Activated B cell treated with CpG ODN at 0.5 μM for 24 hours (primary cell): ENCODE results near the gene PBX2. TPM values are rescaled to one million over a fixed set of nuclear protein-coding genes. Genes with fewer than 3 reads are reported as not detected.
"Not testable (repeated sequence)": the region's sequence is repeated elsewhere in the genome, so short reads cannot be mapped to it uniquely, and the experiment has no call there.

Experiments
- ATAC-seq: fragments of 200-7000 bp; cut with Tn5 transposase; one replicate; pipeline ENCODE4 v1.10.0; 2021; ENCODE audit warnings: low read depth, mild to moderate bottlenecking, moderate library complexity
- CTCF ChIA-PET: fragments of 350-600 bp; sonication (Branson Sonifier 250); formaldehyde crosslinking; loops from one replicate; lab custom pipeline; 2021; ENCODE audit warnings: antibody characterized with exemption; lab: Charles Lee
- POLR2A ChIA-PET: fragments of 350-600 bp; sonication (Branson Sonifier 250); formaldehyde crosslinking; loops from one replicate; lab custom pipeline; 2021; ENCODE audit warnings: antibody characterized with exemption; lab: Charles Lee
- DNase-seq: peaks from one replicate; pipeline ENCODE4 v3.0.0; 2022
- H3K27ac Mint-ChIP-seq: one replicate; pipeline ENCODE4 v1.8.0; 2020; ENCODE audit warnings: mixed read lengths
- H3K27me3 Mint-ChIP-seq: one replicate; pipeline ENCODE4 v1.8.0; 2021; ENCODE audit warnings: mixed read lengths
- H3K36me3 Mint-ChIP-seq: one replicate; pipeline ENCODE4 v1.8.0; 2021; ENCODE audit warnings: low read depth, mixed read lengths
- H3K4me1 Mint-ChIP-seq: one replicate; pipeline ENCODE4 v1.8.0; 2021; ENCODE audit warnings: mixed read lengths
- H3K4me3 Mint-ChIP-seq: one replicate; pipeline ENCODE4 v1.8.0; 2020; ENCODE audit warnings: mild to moderate bottlenecking, mixed read lengths
- H3K9me3 Mint-ChIP-seq: one replicate; pipeline ENCODE4 v1.8.0; 2020; ENCODE audit warnings: mixed read lengths
- intact Hi-C: fragments of 100-400 bp; cut with micrococcal nuclease; formaldehyde crosslinking; loops from one replicate; pipeline ENCODE4 v1.15.1; 2024
- total RNA-seq: library from RNA; stranded (reverse); gene quantifications from 2 replicates; pipeline ENCODE4 v1.2.3, GENCODE V29; 2022
- TF ChIP-seq, protein P1 (sequence below): fragments of 200-600 bp; IDR thresholded peaks from one replicate; pipeline ENCODE4 v1.8.0; 2022; ENCODE audit warnings: antibody characterized with exemption, mild to moderate bottlenecking

The PBX2 gene
- total RNA-seq, 1 donor from 2014 or later = 153 TPM

DNA sequence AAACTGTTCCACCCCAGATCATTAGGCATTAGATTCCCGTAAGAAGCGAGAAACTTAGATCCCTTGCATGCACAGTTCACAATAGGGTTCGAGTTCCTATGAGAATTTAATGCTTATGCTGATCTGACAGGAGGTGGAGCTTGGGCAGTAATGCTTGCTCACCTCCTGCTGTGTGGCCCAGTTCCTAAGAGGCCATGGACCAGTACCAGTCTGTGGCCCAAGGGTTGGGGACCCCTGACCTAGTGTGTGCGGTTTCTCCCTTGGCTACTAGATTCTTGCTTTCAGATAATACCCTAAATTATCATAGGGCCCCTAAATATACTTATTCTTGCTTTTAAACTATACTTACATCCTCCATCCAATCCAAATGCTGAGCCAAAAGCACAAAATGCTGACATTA is 4.4 kb upstream of the PBX2 start:
- ATAC-seq = no peak
- ChIA-PET CTCF (interaction anchor here (1.0 to 2.5 kb wide), 3 partner anchors 16 to 76 kb away, joined by 3 to 11 read pairs (median 6); no protein-coding TSS in a partner anchor), POLR2A (interaction anchor here (0.5 to 3.8 kb wide), 6 partner anchors 16 to 1077 kb away, joined by 3 to 69 read pairs (median 6); partner anchors contain the start of genes AGPAT1, RNF5, RPS18 and VPS52)
- Mint-ChIP-seq H3K4me3 (peak overlapping the region; percentile 71), H3K27ac (peak overlapping the region; percentile 91), H3K36me3 (peaks cover 31% of the 10 kb centered on the region), H3K27me3 (no peaks in the 10 kb centered on the region), H3K9me3 (no peaks in the 10 kb centered on the region), H3K4me1 (peaks cover 63% of the 10 kb centered on the region)
- TF ChIP-seq, protein P1, sequence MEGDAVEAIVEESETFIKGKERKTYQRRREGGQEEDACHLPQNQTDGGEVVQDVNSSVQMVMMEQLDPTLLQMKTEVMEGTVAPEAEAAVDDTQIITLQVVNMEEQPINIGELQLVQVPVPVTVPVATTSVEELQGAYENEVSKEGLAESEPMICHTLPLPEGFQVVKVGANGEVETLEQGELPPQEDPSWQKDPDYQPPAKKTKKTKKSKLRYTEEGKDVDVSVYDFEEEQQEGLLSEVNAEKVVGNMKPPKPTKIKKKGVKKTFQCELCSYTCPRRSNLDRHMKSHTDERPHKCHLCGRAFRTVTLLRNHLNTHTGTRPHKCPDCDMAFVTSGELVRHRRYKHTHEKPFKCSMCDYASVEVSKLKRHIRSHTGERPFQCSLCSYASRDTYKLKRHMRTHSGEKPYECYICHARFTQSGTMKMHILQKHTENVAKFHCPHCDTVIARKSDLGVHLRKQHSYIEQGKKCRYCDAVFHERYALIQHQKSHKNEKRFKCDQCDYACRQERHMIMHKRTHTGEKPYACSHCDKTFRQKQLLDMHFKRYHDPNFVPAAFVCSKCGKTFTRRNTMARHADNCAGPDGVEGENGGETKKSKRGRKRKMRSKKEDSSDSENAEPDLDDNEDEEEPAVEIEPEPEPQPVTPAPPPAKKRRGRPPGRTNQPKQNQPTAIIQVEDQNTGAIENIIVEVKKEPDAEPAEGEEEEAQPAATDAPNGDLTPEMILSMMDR = no peak
- intact Hi-C loops = loop anchor here (2.0 to 10.0 kb wide), 3 partner anchors 650 to 776 kb away; partner anchors contain the start of genes ATP6V1G2, DDX39B, HLA-DMB and NFKBIL1
- no peak for DNase-seq

DNA sequence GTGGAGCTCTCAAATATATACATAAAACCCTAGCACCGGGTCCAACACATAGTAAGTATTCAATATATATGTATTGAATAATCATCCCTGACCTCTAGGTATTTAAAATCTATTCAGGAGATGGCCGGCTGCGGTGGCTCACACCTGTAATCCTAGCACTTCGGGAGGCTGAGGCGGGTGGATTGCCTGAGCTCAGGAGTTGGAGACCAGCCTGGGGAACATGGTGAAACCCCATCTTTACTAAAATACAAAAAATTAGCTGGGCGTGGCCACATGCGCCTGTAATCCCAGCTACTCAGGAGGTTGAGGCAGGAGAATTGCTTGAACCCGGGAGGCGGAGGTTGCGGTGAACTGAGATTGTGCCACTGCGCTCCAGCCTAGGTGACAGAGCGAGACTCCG is 3.1 kb upstream of the PBX2 start:
- peaks cover 75% of the 10 kb centered on the region for H3K4me1 Mint-ChIP-seq
- not testable (repeated sequence) for H3K9me3 Mint-ChIP-seq, ATAC-seq, H3K27me3 Mint-ChIP-seq, DNase-seq
- POLR2A ChIA-PET = interaction anchor here (0.6 to 5.2 kb wide), 18 partner anchors 10 to 1078 kb away, joined by 3 to 102 read pairs (median 5); partner anchors contain the start of genes AGPAT1, ATF6B, DDX39B and DXO
- peak overlapping the region; percentile 91 for H3K4me3 Mint-ChIP-seq
- CTCF ChIA-PET = interaction anchor here (0.8 to 1.0 kb wide), 4 partner anchors 38 to 661 kb away, joined by 3 to 5 read pairs (median 4); partner anchors contain the start of genes PSMB9 and TAP1
- peak overlapping the region; percentile 96 for H3K27ac Mint-ChIP-seq
- peaks cover 43% of the 10 kb centered on the region for H3K36me3 Mint-ChIP-seq
- intact Hi-C loops = loop anchor here (5.0 to 10.0 kb wide), 2 partner anchors 648 to 749 kb away; partner anchors contain the start of genes ATP6V1G2, DDX39B, HLA-DMB and NFKBIL1

DNA sequence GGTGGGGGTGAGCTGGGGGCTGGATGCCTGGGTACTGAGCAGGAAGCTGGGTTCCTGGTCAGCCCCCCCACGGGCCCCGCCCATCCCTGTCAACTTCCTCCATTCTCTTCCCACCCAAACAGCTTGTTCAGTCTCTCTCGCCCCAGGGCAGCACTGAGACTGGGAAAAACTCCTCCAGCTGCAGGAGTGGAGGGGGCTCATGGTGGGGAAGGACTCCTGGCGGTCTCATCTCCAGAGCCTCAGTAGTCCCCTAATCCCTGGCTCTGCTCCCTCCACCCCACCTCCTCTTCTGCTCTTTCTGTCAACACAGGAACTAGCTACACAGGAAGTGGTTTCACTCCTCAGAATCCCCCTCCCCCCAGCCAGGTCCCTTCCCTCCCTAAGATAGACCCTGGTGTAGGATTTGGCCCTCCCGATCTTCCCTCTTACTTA is 2.6 kb upstream of the PBX2 start, which contains the start of gene GPSM3:
GPSM3 (minus strand) TSS at position 36 of the 432 bp plus-strand sequence. CDS start 130 bp downstream, outside the sequence.
- POLR2A ChIA-PET = interaction anchor here (0.5 to 5.2 kb wide), 21 partner anchors 10 to 1125 kb away, joined by 3 to 102 read pairs (median 4); partner anchors contain the start of genes AGPAT1, ATF6B, DDX39B and DXO
- Mint-ChIP-seq H3K4me3 (peak within 1 kb of the TSS; percentile 91), H3K27ac (peak within 1 kb of the TSS; percentile 96), H3K4me1 (peaks cover 80% of the 10 kb centered on the region), H3K27me3 (no peaks in the 10 kb centered on the region), H3K9me3 (no peaks in the 10 kb centered on the region), H3K36me3 (peaks cover 47% of the 10 kb centered on the region)
- intact Hi-C loops = loop anchor here (5.0 to 10.0 kb wide), 2 partner anchors 648 to 750 kb away; partner anchors contain the start of genes ATP6V1G2, DDX39B, HLA-DMB and NFKBIL1
- TF ChIP-seq, protein P1 = no peak
- DNase-seq (peak; percentile 59), ATAC-seq (no peak)
- CTCF ChIA-PET = interaction anchor here (0.8 to 1.0 kb wide), 4 partner anchors 38 to 661 kb away, joined by 3 to 5 read pairs (median 4); partner anchors contain the start of genes PSMB9 and TAP1

GRCh38 chr6:32191696-32192607 is 1.9 kb upstream of the PBX2 start:
- TF ChIP-seq, protein P1 = no peak
- Mint-ChIP-seq H3K27me3 (no peaks in the 10 kb centered on the region), H3K4me3 (peak overlapping the region; percentile 91), H3K27ac (peak overlapping the region; percentile 96), H3K9me3 (no peaks in the 10 kb centered on the region), H3K4me1 (peaks cover 82% of the 10 kb centered on the region), H3K36me3 (peaks cover 54% of the 10 kb centered on the region)
- no peak for ATAC-seq
- POLR2A ChIA-PET = interaction anchor here (0.5 to 5.2 kb wide), 21 partner anchors 9 to 1125 kb away, joined by 3 to 102 read pairs (median 5); partner anchors contain the start of genes AGPAT1, ATF6B, DDX39B and DXO
- DNase-seq = no peak
- intact Hi-C loops = loop anchor here (2.0 to 10.0 kb wide), 3 partner anchors 37 to 750 kb away; partner anchors contain the start of genes ATP6V1G2, DDX39B, HLA-DMB and NFKBIL1
- CTCF ChIA-PET = interaction anchor here (0.8 to 1.0 kb wide), 3 partner anchors 52 to 662 kb away, joined by 3 to 5 read pairs (median 4); partner anchors contain the start of genes PSMB9 and TAP1
